Effector memory CD8-positive, alpha-beta T cell (primary cell): Measurements from ENCODE around the gene CCR4.
"Not testable (repeated sequence)": the region's sequence is repeated elsewhere in the genome, so short reads cannot be mapped to it uniquely, and the experiment has no call there.

Experiments used
- ATAC-seq: fragments of 150-1000 bp; cut with Tn5 transposase; replicated peaks from 2 replicates; pipeline ENCODE4 v1.10.0; 2021; ENCODE audit warnings: mild to moderate bottlenecking, moderate library complexity
- DNase-seq, 3 experiments: peaks; one replicate each; pipeline ENCODE4 v3.0.0; 2021
- H3K27ac Mint-ChIP-seq, 2 donors: one replicate each; pipeline ENCODE4 v1.8.0; 2022; ENCODE audit warnings: mild to moderate bottlenecking in 2 of 2, mixed read lengths in 2 of 2, moderate library complexity in 2 of 2
- H3K27me3 Mint-ChIP-seq, 2 donors: one replicate each; pipeline ENCODE4 v1.8.0; 2022; ENCODE audit warnings: mixed read lengths in 2 of 2
- H3K36me3 Mint-ChIP-seq: one replicate; pipeline ENCODE4 v1.8.0; 2022; ENCODE audit warnings: mild to moderate bottlenecking, moderate library complexity, mixed read lengths; ENCODE audit not compliant: insufficient read depth
- H3K4me1 Mint-ChIP-seq, 2 donors: one replicate each; pipeline ENCODE4 v1.8.0; 2022; ENCODE audit warnings: low read depth in 2 of 2, mixed read lengths in 2 of 2
- H3K4me3 Mint-ChIP-seq, 2 donors: one replicate each; pipeline ENCODE4 v1.8.0; 2022; ENCODE audit warnings: mild to moderate bottlenecking in 2 of 2, mixed read lengths in 2 of 2, moderate library complexity in 2 of 2
- H3K9me3 Mint-ChIP-seq, 2 donors: one replicate each; pipeline ENCODE4 v1.8.0; 2022; ENCODE audit warnings: mixed read lengths in 2 of 2

The CCR4 gene

DNA sequence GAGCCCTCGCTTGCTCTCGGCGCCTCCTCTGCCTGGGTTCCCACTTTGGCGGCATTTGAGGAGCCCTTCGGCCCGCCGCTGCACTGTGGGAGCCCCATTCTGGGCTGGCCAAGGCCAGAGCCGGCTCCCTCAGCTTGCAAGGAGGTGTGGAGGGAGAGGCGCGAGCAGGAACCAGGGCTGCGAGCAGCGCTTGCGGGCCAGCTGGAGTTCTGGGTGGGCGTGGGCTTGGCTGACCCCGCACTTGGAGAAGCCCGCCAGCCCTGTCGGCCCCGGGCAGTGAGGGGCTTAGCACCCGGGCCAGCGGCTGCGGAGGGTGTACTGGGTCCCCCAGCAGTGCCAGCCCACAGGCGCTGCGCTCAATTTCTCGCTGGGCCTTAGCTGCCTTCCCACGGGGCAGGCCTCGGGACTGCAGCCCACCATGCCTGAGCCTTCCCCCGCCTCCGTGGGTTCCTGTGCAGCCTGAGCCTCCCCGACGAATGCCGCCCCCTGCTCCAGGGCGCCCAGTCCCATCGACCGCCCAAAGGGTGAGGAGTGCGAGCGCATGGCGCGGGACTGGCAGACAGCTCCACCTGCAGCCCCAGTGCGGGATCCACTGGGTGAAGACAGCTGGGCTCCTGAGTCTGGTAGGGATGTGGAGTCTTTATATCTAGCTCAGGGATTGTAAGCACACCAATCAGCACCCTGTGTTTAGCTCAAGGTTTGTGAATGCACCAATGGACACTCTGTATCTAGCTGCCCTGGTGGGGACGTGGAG is 11.7 kb upstream of the CCR4 start:
- not testable (repeated sequence) for DNase-seq, H3K27ac Mint-ChIP-seq, H3K27me3 Mint-ChIP-seq, H3K36me3 Mint-ChIP-seq, ATAC-seq, H3K4me1 Mint-ChIP-seq, H3K9me3 Mint-ChIP-seq, H3K4me3 Mint-ChIP-seq

DNA sequence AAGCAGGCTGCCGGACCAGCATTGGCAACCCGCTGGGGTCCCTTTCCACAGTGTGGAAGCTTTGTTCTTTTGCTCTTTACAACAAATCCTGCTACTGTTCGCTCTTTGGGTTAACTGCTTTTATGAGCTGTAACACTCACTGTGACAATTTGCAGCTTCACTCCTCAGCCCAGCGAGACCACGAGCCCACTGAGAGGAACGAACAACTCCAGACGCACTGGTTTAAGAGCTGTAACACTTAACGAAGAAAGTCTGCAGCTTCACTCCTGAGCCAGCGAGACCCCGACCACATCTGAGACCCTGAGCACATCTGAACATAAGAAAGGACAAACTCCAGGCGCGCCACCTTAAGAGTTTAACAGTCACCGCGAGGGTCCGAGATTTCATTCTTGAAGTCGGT is 10.7 kb upstream of the CCR4 start:
- ATAC-seq = no peak
- H3K27ac Mint-ChIP-seq = no peak overlapping the region

DNA sequence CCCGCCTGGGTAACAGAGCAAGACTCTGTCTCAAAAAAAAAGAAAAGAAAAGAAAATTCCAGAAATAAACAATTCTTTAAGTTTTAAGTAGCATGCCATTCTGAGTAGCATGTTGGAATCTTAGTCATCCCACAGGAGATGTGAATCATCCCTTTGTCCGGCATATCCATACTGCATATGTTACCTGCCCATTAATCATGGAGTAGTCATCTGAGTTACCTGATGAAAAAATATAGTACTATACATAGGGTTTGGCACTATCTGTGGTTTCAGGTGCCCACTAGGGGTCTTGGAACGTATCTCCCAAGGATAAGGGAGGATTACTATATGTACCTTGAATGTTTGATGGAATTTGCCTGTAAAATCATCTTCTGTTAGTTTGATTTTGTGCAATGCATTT is 6.3 kb upstream of the CCR4 start:
- H3K27me3 Mint-ChIP-seq = no peaks in the 10 kb centered on the region

More for the DNA sequence above, 10.7 kb upstream of the CCR4 start:
- no peaks in the 10 kb centered on the region for H3K4me1 Mint-ChIP-seq
- no peak for DNase-seq
- no peaks in the 10 kb centered on the region for H3K9me3 Mint-ChIP-seq
- no peaks in the 10 kb centered on the region for H3K27me3 Mint-ChIP-seq
- no peak overlapping the region for H3K4me3 Mint-ChIP-seq
- no peaks in the 10 kb centered on the region for H3K36me3 Mint-ChIP-seq

DNA sequence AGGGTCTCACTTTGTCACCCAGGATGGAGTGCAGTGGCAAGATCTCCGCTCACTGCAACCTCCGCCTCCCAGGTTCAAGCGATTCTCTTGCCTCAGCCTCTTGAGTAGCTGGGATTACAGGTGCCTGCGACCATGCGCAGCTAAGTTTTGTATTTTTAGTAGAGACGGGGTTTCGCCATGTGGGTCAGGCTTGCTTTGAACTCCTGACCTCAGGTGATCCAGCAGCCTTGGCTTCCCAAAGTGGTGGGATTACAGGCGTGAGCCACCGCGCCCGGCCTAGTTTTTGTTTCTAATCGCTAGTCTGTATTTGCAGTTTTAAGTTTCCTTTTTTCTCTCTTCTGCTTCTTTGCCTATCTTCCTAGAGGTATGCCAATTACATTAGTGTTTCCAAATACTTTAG is 5.8 kb upstream of the CCR4 start:
- DNase-seq, H3K4me3 Mint-ChIP-seq, H3K36me3 Mint-ChIP-seq, ATAC-seq, H3K27ac Mint-ChIP-seq, H3K27me3 Mint-ChIP-seq, H3K4me1 Mint-ChIP-seq, H3K9me3 Mint-ChIP-seq: not testable (repeated sequence)

More for the DNA sequence above, 6.3 kb upstream of the CCR4 start:
- Mint-ChIP-seq H3K9me3 (no peaks in the 10 kb centered on the region), H3K4me3 (no peak overlapping the region), H3K27ac (no peak overlapping the region), H3K4me1 (peaks cover 2 to 6% of the 10 kb centered on the region in 2 donors), H3K36me3 (no peaks in the 10 kb centered on the region)
- DNase-seq = no peak
- no peak for ATAC-seq

DNA sequence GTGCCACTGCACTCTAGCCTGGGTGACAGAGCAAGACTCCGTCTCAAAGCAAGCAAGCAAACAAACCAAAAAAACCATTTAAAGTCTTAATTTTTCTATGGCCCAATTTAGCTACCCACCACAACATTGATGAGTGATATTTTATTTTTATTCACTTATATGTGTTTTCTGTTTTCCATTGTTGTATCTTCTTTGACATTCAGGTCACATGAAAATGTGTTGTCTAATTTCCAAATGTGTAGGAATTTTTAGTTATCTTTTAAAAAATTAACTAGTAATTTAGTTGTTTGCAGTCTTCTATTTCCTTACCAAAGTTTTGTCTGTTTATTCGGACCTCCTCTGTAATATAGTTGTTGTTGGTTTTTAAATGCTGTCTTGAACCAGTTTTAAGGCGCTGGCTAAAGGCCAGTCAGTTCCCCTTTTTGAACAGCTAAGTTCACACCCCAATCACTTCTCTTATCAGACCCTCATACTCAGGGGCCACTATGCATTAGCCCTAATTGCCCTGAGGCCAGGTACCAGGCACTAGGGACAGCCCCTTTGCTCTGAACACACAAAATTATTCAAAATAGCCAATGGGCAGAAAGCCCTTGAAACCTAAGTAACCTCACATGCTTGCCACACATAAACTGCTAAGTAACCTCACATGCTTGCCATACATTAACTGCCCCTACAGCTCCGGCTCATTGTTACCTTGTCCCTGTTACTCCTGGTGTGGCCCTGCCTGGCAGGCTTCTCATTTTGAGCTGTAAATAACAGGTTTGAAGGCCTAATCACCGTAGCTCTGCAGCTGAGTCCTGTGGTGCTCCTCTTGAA is 4.3 kb upstream of the CCR4 start:
- no peak overlapping the region for H3K4me3 Mint-ChIP-seq

DNA sequence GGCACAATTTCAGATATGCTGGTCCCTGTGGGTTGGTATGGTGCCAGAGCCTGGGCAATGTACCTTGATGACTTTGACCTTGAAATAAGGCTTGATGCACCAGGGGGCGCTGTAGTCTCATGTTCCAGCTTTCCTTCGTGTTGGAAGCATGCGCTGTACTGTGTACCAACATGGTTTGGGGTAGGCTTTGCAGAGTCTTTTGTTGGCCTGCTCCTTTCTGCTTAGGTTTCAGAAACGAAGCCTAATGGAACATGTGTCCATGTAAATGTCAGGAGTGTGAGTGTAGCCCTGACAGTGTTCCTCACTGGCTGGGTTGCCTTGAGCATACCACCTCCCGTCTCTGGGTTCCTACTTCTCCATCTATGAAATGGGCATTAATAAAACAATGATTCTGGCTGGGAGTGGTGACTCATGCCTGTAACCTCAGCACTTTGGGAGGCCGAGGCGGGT is 3.6 kb upstream of the CCR4 start:
- Mint-ChIP-seq H3K4me3 (no peak overlapping the region), H3K9me3 (no peaks in the 10 kb centered on the region), H3K27ac (no peak overlapping the region), H3K27me3 (no peaks in the 10 kb centered on the region), H3K4me1 (peaks cover 15% of the 10 kb centered on the region in 2 donors), H3K36me3 (peaks cover 3% of the 10 kb centered on the region)
- DNase-seq (peak; percentile 86 to 92 (median 92)), ATAC-seq (peak; percentile 86)

More for the DNA sequence above, 4.3 kb upstream of the CCR4 start:
- no peaks in the 10 kb centered on the region for H3K9me3 Mint-ChIP-seq
- no peak overlapping the region for H3K27ac Mint-ChIP-seq
- no peak for ATAC-seq
- peaks cover 3% of the 10 kb centered on the region for H3K36me3 Mint-ChIP-seq
- H3K4me1 Mint-ChIP-seq = peaks cover 12 to 15% of the 10 kb centered on the region in 2 donors
- DNase-seq = no peak
- no peaks in the 10 kb centered on the region for H3K27me3 Mint-ChIP-seq

DNA sequence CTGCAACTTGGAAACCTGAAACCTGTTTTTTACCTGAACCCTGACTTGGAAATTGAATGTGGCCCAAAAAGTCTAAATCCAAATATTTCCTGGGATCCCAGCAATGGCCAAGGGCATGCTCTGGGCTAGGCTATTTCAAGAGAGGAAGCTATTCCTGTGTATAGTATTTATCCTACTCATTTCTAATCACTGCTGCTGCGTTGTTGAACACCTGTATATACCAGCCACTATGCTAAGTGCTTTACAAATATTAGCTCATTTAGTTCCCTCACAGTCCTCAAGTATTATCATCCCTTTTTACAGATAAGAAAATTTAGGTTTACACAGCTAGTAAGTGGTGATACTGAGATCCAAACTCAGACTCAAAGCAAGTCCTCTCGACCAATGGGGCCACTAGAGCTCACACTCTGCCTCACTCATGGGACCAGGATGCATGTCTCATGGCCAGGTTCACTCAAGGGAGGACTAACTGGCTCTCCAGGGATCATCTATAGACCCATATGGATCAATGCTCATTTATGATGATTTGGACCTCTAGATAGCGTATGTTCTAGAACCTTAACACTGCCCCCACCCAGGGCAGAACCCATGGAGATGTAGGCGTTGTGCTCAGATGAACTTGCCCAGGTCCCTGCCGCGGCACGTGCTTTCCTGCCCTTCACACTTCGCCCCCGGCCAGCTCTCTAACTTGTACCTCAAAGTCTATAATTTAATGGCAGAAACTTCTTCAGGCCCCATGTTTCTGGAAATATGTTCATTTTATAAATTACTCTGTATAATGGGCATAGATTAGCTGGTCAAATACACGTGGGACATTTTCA is 2.6 kb upstream of the CCR4 start:
- Mint-ChIP-seq H3K27ac (no peak overlapping the region), H3K4me1 (peaks cover 15 to 21% of the 10 kb centered on the region in 2 donors), H3K36me3 (peaks cover 5% of the 10 kb centered on the region), H3K4me3 (no peak overlapping the region), H3K9me3 (no peaks in the 10 kb centered on the region), H3K27me3 (no peaks in the 10 kb centered on the region)
- ATAC-seq (no peak), DNase-seq (no peak)

DNA sequence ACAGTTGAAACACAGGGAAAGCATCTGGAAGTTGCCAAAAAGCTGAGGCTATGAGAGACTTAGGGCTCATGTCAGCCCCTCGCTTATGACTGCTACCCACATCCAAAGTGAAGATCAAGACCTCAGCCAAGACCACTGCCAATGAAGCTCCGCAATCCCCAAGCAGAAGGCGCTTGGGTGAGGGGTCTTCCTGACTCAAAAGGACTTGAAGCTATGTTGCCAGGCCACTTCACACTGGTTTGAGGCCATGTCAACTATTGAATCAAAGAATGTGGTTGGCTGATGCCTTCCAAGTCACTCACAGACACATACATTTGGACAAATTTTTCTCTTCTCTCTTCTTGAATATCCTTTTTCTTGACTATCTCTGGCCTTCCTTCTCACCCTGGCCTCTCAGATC is 928 bp upstream of the CCR4 start:
- Mint-ChIP-seq H3K27me3 (no peaks in the 10 kb centered on the region), H3K4me1 (peaks cover 15 to 21% of the 10 kb centered on the region in 2 donors), H3K27ac (peak overlapping the region in 1 of 2 donors; percentile 82), H3K36me3 (peaks cover 5% of the 10 kb centered on the region), H3K9me3 (no peaks in the 10 kb centered on the region), H3K4me3 (no peak overlapping the region)
- ATAC-seq (no peak), DNase-seq (no peak)

DNA sequence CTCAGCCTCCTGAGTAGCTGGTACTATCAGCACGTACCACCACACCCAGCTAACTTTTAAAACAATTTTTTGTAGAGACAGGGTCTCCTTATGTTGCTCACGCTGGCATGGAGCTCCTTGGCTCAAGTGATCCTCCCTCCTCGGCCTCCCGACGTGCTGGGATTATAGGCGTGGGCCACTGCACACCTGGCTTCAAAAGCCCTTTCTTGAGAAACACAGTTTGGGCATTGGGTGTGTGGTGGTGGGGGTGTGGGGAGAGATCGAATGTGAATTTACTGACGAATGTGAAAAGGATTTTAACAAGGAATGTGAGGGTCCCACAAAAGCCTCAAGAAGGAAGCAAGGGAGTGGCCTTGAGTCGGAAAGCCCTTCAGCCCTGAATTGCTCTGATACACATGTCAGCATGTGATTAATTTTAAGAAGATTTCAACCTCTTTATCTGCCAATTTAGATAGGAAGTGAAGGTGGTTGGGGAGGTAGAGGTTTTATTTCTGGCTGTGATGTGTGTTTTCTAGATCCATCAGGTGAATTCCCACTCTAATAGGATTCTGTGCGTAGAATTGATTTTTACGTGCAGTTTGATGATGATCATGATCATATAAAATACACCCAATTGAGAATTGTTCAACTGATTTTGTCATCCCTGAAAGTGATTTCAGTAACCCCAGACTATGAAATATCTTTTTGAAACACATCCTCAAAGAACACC is 1.1 kb downstream of the CCR4 start:
- DNase-seq (no peak), ATAC-seq (no peak)
- H3K4me3 Mint-ChIP-seq = peak overlapping the region; percentile 75 to 82
- H3K27me3 Mint-ChIP-seq = no peaks in the 10 kb centered on the region
- H3K9me3 Mint-ChIP-seq = no peaks in the 10 kb centered on the region
- peak overlapping the region; percentile 82 to 84 for H3K27ac Mint-ChIP-seq
- H3K4me1 Mint-ChIP-seq = peaks cover 13 to 25% of the 10 kb centered on the region in 2 donors
- H3K36me3 Mint-ChIP-seq = peaks cover 13% of the 10 kb centered on the region

DNA sequence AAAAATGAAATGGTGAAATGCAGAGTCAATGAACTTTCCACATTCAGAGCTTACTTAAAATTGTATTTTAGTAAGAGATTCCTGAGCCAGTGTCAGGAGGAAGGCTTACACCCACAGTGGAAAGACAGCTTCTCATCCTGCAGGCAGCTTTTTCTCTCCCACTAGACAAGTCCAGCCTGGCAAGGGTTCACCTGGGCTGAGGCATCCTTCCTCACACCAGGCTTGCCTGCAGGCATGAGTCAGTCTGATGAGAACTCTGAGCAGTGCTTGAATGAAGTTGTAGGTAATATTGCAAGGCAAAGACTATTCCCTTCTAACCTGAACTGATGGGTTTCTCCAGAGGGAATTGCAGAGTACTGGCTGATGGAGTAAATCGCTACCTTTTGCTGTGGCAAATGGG is 3.1 kb downstream of the CCR4 start:
- Mint-ChIP-seq H3K36me3 (peaks cover 13% of the 10 kb centered on the region), H3K4me3 (peak overlapping the region; percentile 75 to 82), H3K27ac (no peak overlapping the region), H3K4me1 (peaks cover 9 to 25% of the 10 kb centered on the region in 2 donors), H3K27me3 (no peaks in the 10 kb centered on the region), H3K9me3 (no peaks in the 10 kb centered on the region)
- DNase-seq (no peak), ATAC-seq (no peak)

DNA sequence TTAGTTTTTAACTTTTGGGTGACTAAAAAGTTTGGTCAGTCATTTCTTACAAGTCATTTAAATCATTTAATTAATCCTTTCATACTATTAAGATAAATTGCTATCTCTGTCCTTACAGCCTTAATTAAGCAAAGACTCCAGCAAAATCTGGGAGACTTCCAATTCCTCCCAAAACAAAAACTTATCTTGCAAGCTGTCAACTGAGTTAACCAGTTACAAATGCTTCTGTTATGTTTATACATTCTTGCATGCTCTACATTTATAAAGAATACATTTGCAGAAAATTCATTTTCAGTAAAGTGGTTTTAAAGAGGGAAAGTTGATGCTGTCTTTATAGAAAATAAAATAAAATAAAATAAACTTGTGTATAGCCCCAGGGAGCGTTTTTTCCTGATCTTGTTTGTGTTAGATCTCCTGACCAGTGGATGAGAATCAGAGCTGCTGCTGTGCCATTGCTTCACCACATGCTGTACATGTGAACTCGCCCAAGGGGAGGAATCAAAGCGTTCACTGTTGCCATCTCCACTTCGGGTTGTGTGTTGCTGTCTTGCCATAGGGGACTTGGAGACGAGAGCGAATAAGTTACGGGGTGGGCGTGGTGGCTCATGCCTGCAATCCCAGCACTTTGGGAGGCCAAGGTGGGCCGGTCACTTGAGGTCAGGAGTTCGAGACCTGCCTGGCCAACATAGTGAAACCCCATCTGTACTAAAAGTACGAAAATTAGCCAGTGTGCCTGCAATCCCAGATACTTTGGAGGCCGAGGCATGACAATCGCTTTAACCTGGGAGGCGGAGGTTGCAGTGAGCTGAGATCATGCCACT is 5.5 kb downstream of the CCR4 start:
- no peak overlapping the region for H3K27ac Mint-ChIP-seq
- no peaks in the 10 kb centered on the region for H3K9me3 Mint-ChIP-seq
- H3K4me1 Mint-ChIP-seq = peaks cover 17 to 29% of the 10 kb centered on the region in 2 donors
- no peak for ATAC-seq
- no peaks in the 10 kb centered on the region for H3K27me3 Mint-ChIP-seq
- H3K36me3 Mint-ChIP-seq = peaks cover 10% of the 10 kb centered on the region
- DNase-seq = no peak
- H3K4me3 Mint-ChIP-seq = no peak overlapping the region

DNA sequence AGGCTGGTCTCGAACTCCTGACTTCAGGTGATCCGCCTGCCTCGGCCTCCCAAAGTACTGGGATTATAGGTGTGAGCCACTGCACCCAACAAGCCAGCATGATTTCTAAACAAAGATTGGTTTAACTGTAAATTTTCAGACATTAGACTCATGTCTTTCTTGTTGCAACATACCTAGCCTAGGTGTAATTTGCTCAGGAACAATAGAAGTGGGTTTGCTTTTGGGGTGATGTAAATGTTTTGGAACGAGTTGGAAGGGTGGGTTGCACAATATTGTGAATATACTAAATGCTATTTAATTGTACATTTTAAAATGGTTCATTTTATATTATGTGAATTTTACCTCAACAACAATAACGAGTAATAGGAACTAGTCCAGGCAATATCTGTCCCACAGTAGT is 7.1 kb downstream of the CCR4 start:
- Mint-ChIP-seq H3K36me3 (peaks cover 10% of the 10 kb centered on the region), H3K27ac (no peak overlapping the region), H3K27me3 (no peaks in the 10 kb centered on the region), H3K4me3 (no peak overlapping the region), H3K4me1 (peaks cover 15 to 25% of the 10 kb centered on the region in 2 donors), H3K9me3 (no peaks in the 10 kb centered on the region)
- DNase-seq = no peak
- ATAC-seq = no peak
